CD14-positive monocyte (primary cell): ENCODE data around the gene BMP2K. TPM values are rescaled to one million over a fixed set of nuclear protein-coding genes. Genes with fewer than 3 reads are reported as not detected.
"Not testable (repeated sequence)": the region's sequence is repeated elsewhere in the genome, so short reads cannot be mapped to it uniquely, and the experiment has no call there.

Experiments used
- DNase-seq, 3 donors: peaks; one replicate each; pipeline ENCODE4 v3.0.0-alpha.2; 2011 to 2022
- H2AFZ ChIP-seq: 2 replicates; pipeline ENCODE4 v1.6.0; 2012; ENCODE audit warnings: mild to moderate bottlenecking, low read depth, low read length, inconsistent platforms; ENCODE audit not compliant: insufficient read depth, poor library complexity, severe bottlenecking
- H3K27ac ChIP-seq, 2 donors: 1 replicate in 1 of 2; 2 replicates in 1 of 2; pipeline ENCODE4 v1.5.1; 2012 to 2013; ENCODE audit warnings: low read length in 2 of 2, control low read depth in 1 of 2, inconsistent platforms in 1 of 2, low read depth in 1 of 2, mild to moderate bottlenecking in 1 of 2
- H3K27me3 ChIP-seq, 2 donors: one replicate each; pipeline versions ENCODE4 v1.6.0 to v1.6.1; 2011 to 2013; ENCODE audit warnings: low read length in 2 of 2; ENCODE audit not compliant: control insufficient read depth in 2 of 2, insufficient read depth in 2 of 2
- H3K36me3 ChIP-seq, 2 donors: replicated peaks in 1 of 2; 1 replicate in 1 of 2; 2 replicates in 1 of 2; pipeline versions ENCODE4 v1.5.1 to v1.6.1; 2012 to 2013; ENCODE audit warnings: low read length in 2 of 2, control low read depth in 1 of 2, inconsistent platforms in 1 of 2, mild to moderate bottlenecking in 1 of 2; ENCODE audit not compliant: insufficient read depth in 2 of 2, control insufficient read depth in 1 of 2
- H3K4me1 ChIP-seq, 2 donors: 1 replicate in 1 of 2; 2 replicates in 1 of 2; pipeline versions ENCODE4 v1.5.1 to v1.6.1; 2012 to 2013; ENCODE audit warnings: low read length in 2 of 2, control low read depth in 1 of 2, inconsistent platforms in 1 of 2, mild to moderate bottlenecking in 1 of 2, moderate library complexity in 1 of 2; ENCODE audit not compliant: insufficient read depth in 2 of 2, control insufficient read depth in 1 of 2
- H3K4me2 ChIP-seq: replicated peaks from 2 replicates; pipeline ENCODE3; 2012; ENCODE audit warnings: low read length, moderate library complexity, mild to moderate bottlenecking; ENCODE audit not compliant: poor library complexity, severe bottlenecking; ENCODE audit errors: extremely low read depth
- H3K4me3 ChIP-seq, 3 experiments: fragments of 200-600 bp in 1 of 3; sonication (generic) in 1 of 3; replicated peaks in 1 of 3; 1 replicate in 2 of 3; 2 replicates in 1 of 3; pipeline ENCODE4 v1.5.1; 2011 to 2013; ENCODE audit warnings: low read length in 3 of 3, mild to moderate bottlenecking in 3 of 3, control low read depth in 2 of 3, low read depth in 2 of 3, inconsistent platforms in 1 of 3, moderate library complexity in 1 of 3
- H3K79me2 ChIP-seq: 2 replicates; pipeline ENCODE4 v1.6.0; 2012; ENCODE audit warnings: mild to moderate bottlenecking, control low read depth, inconsistent platforms, low read length, moderate library complexity; ENCODE audit not compliant: insufficient read depth
- H3K9ac ChIP-seq: 2 replicates; pipeline ENCODE4 v1.6.0; 2017; ENCODE audit warnings: low read length, mild to moderate bottlenecking; ENCODE audit not compliant: insufficient read depth, poor library complexity, severe bottlenecking
- H3K9me3 ChIP-seq, 2 donors: replicated peaks in 1 of 2; 1 replicate in 1 of 2; 2 replicates in 1 of 2; pipeline versions ENCODE4 v1.5.1 to v1.6.1; 2012 to 2013; ENCODE audit warnings: low read length in 2 of 2, control low read depth in 1 of 2; ENCODE audit not compliant: control insufficient read depth in 1 of 2, insufficient read depth in 1 of 2
- H4K20me1 ChIP-seq: 2 replicates; pipeline ENCODE4 v1.6.0; 2012; ENCODE audit warnings: mild to moderate bottlenecking, low read length, control low read depth, moderate library complexity; ENCODE audit not compliant: insufficient read depth
- H3K27ac Mint-ChIP-seq, 7 donors: one replicate each; pipeline ENCODE4 v1.8.0; 2020; ENCODE audit warnings: mild to moderate bottlenecking in 7 of 7, mixed read lengths in 7 of 7, moderate library complexity in 6 of 7, inconsistent platforms in 2 of 7
- H3K27me3 Mint-ChIP-seq, 3 donors: one replicate each; pipeline ENCODE4 v1.8.0; 2021 to 2022; ENCODE audit warnings: low read depth in 3 of 3, mild to moderate bottlenecking in 3 of 3, mixed read lengths in 3 of 3, moderate library complexity in 3 of 3, inconsistent platforms in 1 of 3
- H3K36me3 Mint-ChIP-seq, 2 donors: one replicate each; pipeline ENCODE4 v1.8.0; 2020; ENCODE audit warnings: mixed read lengths in 2 of 2, inconsistent platforms in 1 of 2, mild to moderate bottlenecking in 1 of 2
- H3K4me1 Mint-ChIP-seq: one replicate; pipeline ENCODE4 v1.8.0; 2020; ENCODE audit warnings: mild to moderate bottlenecking, mixed read lengths
- H3K4me3 Mint-ChIP-seq, 2 donors: one replicate each; pipeline ENCODE4 v1.8.0; 2020; ENCODE audit warnings: mild to moderate bottlenecking in 2 of 2, mixed read lengths in 2 of 2, moderate library complexity in 1 of 2
- H3K9me3 Mint-ChIP-seq, 7 donors: one replicate each; pipeline ENCODE4 v1.8.0; 2020 to 2022; ENCODE audit warnings: mixed read lengths in 7 of 7, mild to moderate bottlenecking in 6 of 7, moderate library complexity in 6 of 7, inconsistent platforms in 2 of 7
- CTCF ChIP-seq: fragments of 200-600 bp; IDR thresholded peaks from one replicate; pipeline ENCODE4 v1.8.0; 2022; ENCODE audit warnings: antibody characterized with exemption, mild to moderate bottlenecking
- WGBS: methylation state at CpG from one replicate; pipeline ENCODE4 v1.1.5; 2013; ENCODE audit warnings: missing lambda C conversion rate; ENCODE audit not compliant: insufficient coverage; 5-methylcytosine and 5-hydroxymethylcytosine counted together
- intact Hi-C, 2 donors: fragments of 100-400 bp; cut with micrococcal nuclease; formaldehyde crosslinking; loops; one replicate each; pipeline versions ENCODE4 v1.15.0 to v1.15.1; 2023
- polyA plus RNA-seq, 3 donors: library from polyadenylated mRNA; depleted of rRNA in 1 of 3; unstranded in 2 of 3; stranded (reverse) in 1 of 3; fragments of 300-500 nt in 2 of 3; fragments of >200 nt in 1 of 3; fragmentation: Illumina TruSeq in 2 of 3; gene quantifications; 1 replicate in 2 of 3; 2 replicates in 1 of 3; pipeline ENCODE4 v1.2.3, GENCODE V29; 2012 to 2021

BMP2K gene
- polyA plus RNA-seq, 3 donors = 11.8 to 39.7 (median 21.6) TPM

- Histone ChIP-seq H3K27me3 (no peaks in the 10 kb centered on the region), H2AFZ (no peak overlapping the region), H4K20me1 (peaks cover 95% of the 10 kb centered on the region), H3K79me2 (peaks cover 99% of the 10 kb centered on the region), H3K9me3 (no peaks in the 10 kb centered on the region), H3K4me2 (no peak overlapping the region), H3K27ac (peak overlapping the region in 1 of 2 donors; percentile 28), H3K4me3 (no peak overlapping the region), H3K9ac (no peak overlapping the region), H3K36me3 (no peaks in the 10 kb centered on the region), H3K4me1 (peaks cover 5 to 15% of the 10 kb centered on the region in 2 donors)
- Mint-ChIP-seq H3K27ac (peak overlapping the region in 2 of 7 donors; percentile 8 to 38), H3K4me1 (peaks cover 44% of the 10 kb centered on the region), H3K36me3 (peaks cover 11 to 23% of the 10 kb centered on the region in 2 donors), H3K4me3 (no peak overlapping the region), H3K9me3 (no peaks in the 10 kb centered on the region), H3K27me3 (no peaks in the 10 kb centered on the region)
- intact Hi-C loops = no loop called here
- WGBS = no CpG with 5 or more reads among the region's 3 CpGs
- DNase-seq = no peak
- TF ChIP-seq CTCF = no peak
Measured at GRCh38 chr4:78788007-78788889, 12.1 kb downstream of the BMP2K start.

GRCh38 chr4:78795594-78796416, 19.7 kb downstream of the BMP2K start:
- DNase-seq = not testable (repeated sequence)
- H3K27ac Mint-ChIP-seq = peak overlapping the region in 1 of 7 donors; percentile 47

More at GRCh38 chr4:78795594-78796416, 19.7 kb downstream of the BMP2K start:
- Histone ChIP-seq H3K4me1 (peaks cover 9 to 24% of the 10 kb centered on the region in 2 donors), H3K79me2 (peaks cover 88% of the 10 kb centered on the region), H4K20me1 (peaks cover 85% of the 10 kb centered on the region)
- Mint-ChIP-seq H3K36me3 (peaks cover 5 to 25% of the 10 kb centered on the region in 2 donors), H3K4me1 (peaks cover 23% of the 10 kb centered on the region)
- H3K4me3 Mint-ChIP-seq, H3K27ac ChIP-seq, H3K36me3 ChIP-seq, H3K27me3 Mint-ChIP-seq, H3K9me3 ChIP-seq, H2AFZ ChIP-seq, H3K9ac ChIP-seq, H3K27me3 ChIP-seq, H3K4me2 ChIP-seq, H3K4me3 ChIP-seq, intact Hi-C loops, H3K9me3 Mint-ChIP-seq: not testable (repeated sequence)
- no CpG with 5 or more reads among the region's 5 CpGs for WGBS
